Liver (tissue), 9 donors: ENCODE results near the gene EPB42. TPM values are rescaled to one million over a fixed set of nuclear protein-coding genes. Genes with fewer than 3 reads are reported as not detected.

Experiments used
- DNase-seq: peaks from one replicate; pipeline ENCODE4 v3.0.0-alpha.2; 2017; ENCODE audit warnings: low spot score
- H3K27ac ChIP-seq, 2 donors: one replicate each; pipeline ENCODE4 v1.7.0; 2013; ENCODE audit warnings: inconsistent platforms in 2 of 2, low read length in 2 of 2, control low read depth in 1 of 2, low read depth in 1 of 2, mild to moderate bottlenecking in 1 of 2
- H3K27me3 ChIP-seq, 4 donors: one replicate each; pipeline versions ENCODE4 v1.6.1 to v1.7.0; 2013; ENCODE audit warnings: low read length in 3 of 4, inconsistent platforms in 1 of 4, mild to moderate bottlenecking in 1 of 4, moderate library complexity in 1 of 4; ENCODE audit not compliant: control insufficient read depth in 4 of 4, insufficient read depth in 4 of 4
- H3K36me3 ChIP-seq, 4 donors: one replicate each; pipeline versions ENCODE4 v1.6.1 to v1.7.0; 2013; ENCODE audit warnings: low read length in 3 of 4, mild to moderate bottlenecking in 3 of 4, low read depth in 1 of 4, moderate library complexity in 1 of 4; ENCODE audit not compliant: control insufficient read depth in 4 of 4, insufficient read depth in 3 of 4
- H3K4me1 ChIP-seq, 4 donors: one replicate each; pipeline versions ENCODE4 v1.6.1 to v1.7.0; 2013; ENCODE audit warnings: low read length in 3 of 4, mild to moderate bottlenecking in 3 of 4, moderate library complexity in 1 of 4; ENCODE audit not compliant: control insufficient read depth in 4 of 4, insufficient read depth in 4 of 4
- H3K4me3 ChIP-seq, 3 donors: one replicate each; pipeline versions ENCODE4 v1.6.1 to v1.7.0; 2013; ENCODE audit warnings: low read length in 3 of 3, control low read depth in 1 of 3, low read depth in 1 of 3, mild to moderate bottlenecking in 1 of 3
- H3K9ac ChIP-seq, 2 donors: one replicate each; pipeline ENCODE4 v1.7.0; 2013; ENCODE audit warnings: low read length in 2 of 2, mild to moderate bottlenecking in 2 of 2, moderate library complexity in 2 of 2, control low read depth in 1 of 2, low read depth in 1 of 2
- H3K9me3 ChIP-seq, 4 donors: one replicate each; pipeline versions ENCODE4 v1.6.1 to v1.7.0; 2013; ENCODE audit warnings: low read length in 3 of 4; ENCODE audit not compliant: control insufficient read depth in 4 of 4
- CTCF ChIP-seq: fragments of 150-350 bp; IDR thresholded peaks from 2 replicates; pipeline ENCODE4 v1.5.1; 2017; ENCODE audit warnings: improper control_type of control experiment, low read depth, low read length; ENCODE audit not compliant: missing input control
- EGR1 ChIP-seq, 2 donors: IDR thresholded peaks; 2 replicates each; pipeline ENCODE4 v1.6.1; 2016 to 2018; ENCODE audit warnings: antibody characterized with exemption in 2 of 2, low read depth in 2 of 2
- FOXA1 ChIP-seq: IDR thresholded peaks from 2 replicates; pipeline ENCODE4 v1.6.1; 2016; ENCODE audit warnings: antibody characterized with exemption
- FOXA2 ChIP-seq: IDR thresholded peaks from 2 replicates; pipeline ENCODE4 v1.6.1; 2016; ENCODE audit warnings: antibody characterized with exemption
- GABPA ChIP-seq, 2 donors: IDR thresholded peaks in 1 of 2; conservative IDR thresholded peaks in 1 of 2; 2 replicates each; pipeline ENCODE4 v1.6.1; 2016; ENCODE audit warnings: antibody characterized with exemption in 2 of 2, mild to moderate bottlenecking in 1 of 2, moderate library complexity in 1 of 2
- HNF4A ChIP-seq, 2 donors: conservative IDR thresholded peaks; 2 replicates each; pipeline ENCODE4 v1.6.1; 2016; ENCODE audit warnings: antibody characterized with exemption in 2 of 2, mild to moderate bottlenecking in 2 of 2
- HNF4G ChIP-seq: IDR thresholded peaks from 2 replicates; pipeline ENCODE4 v1.6.1; 2016; ENCODE audit warnings: antibody characterized with exemption
- JUND ChIP-seq, 2 donors: IDR thresholded peaks; 2 replicates each; pipeline ENCODE4 v1.6.1; 2016; ENCODE audit warnings: antibody characterized with exemption in 2 of 2
- MAX ChIP-seq: IDR thresholded peaks from 2 replicates; pipeline ENCODE4 v1.6.1; 2016; ENCODE audit warnings: antibody characterized with exemption
- NR2F2 ChIP-seq: IDR thresholded peaks from 2 replicates; pipeline ENCODE4 v1.6.1; 2016; ENCODE audit warnings: antibody characterized with exemption
- RAD21 ChIP-seq, 2 donors: IDR thresholded peaks; 2 replicates each; pipeline ENCODE4 v1.6.1; 2016; ENCODE audit warnings: antibody characterized with exemption in 2 of 2, mild to moderate bottlenecking in 2 of 2
- RXRA ChIP-seq, 2 donors: IDR thresholded peaks; 2 replicates each; pipeline ENCODE4 v1.6.1; 2017 to 2018; ENCODE audit warnings: antibody characterized with exemption in 2 of 2, mild to moderate bottlenecking in 1 of 2
- SP1 ChIP-seq: IDR thresholded peaks from 2 replicates; pipeline ENCODE4 v1.6.1; 2018; ENCODE audit warnings: antibody characterized with exemption, mild to moderate bottlenecking
- TAF1 ChIP-seq: conservative IDR thresholded peaks from 2 replicates; pipeline ENCODE4 v1.6.1; 2016; ENCODE audit warnings: antibody characterized with exemption, mild to moderate bottlenecking
- WGBS: extraction: QIAGEN DNeasy Blood & Tissue Kit; methylation state at CpG from one replicate; pipeline ENCODE4 v1.1.7; 2013; 5-methylcytosine and 5-hydroxymethylcytosine counted together
- polyA plus RNA-seq, 2 donors: library from polyadenylated mRNA; stranded (reverse) in 1 of 2; unstranded in 1 of 2; fragments of 200-250 nt in 1 of 2; fragments of >200 nt in 1 of 2; fragmentation: Nextera tagmentation in 1 of 2; extraction: Ambion mirVana in 1 of 2; gene quantifications; one replicate each; pipeline versions ENCODE4 v1.2.1 to v1.2.3, GENCODE V29; 2013 to 2015
- total RNA-seq, 2 donors: library from RNA; depleted of rRNA; stranded (reverse); fragments of >200 nt; gene quantifications; one replicate each; pipeline ENCODE4 v1.2.3, GENCODE V29; 2014
- TF ChIP-seq, protein P1 (sequence below): IDR thresholded peaks from 2 replicates; pipeline ENCODE4 v1.6.1; 2016; ENCODE audit warnings: antibody characterized with exemption
- TF ChIP-seq, protein P2 (sequence below): IDR thresholded peaks from 2 replicates; pipeline ENCODE4 v1.6.1; 2016; ENCODE audit warnings: antibody characterized with exemption, mild to moderate bottlenecking
- donor health status: healthy.
- donor health status: healthy.
- donor health status: healthy.
- donor health status: healthy.
- donor health status: healthy.

The EPB42 gene
- total and polyA plus RNA-seq, 4 donors: 0.02 to 247 TPM; not detected in 2

DNA sequence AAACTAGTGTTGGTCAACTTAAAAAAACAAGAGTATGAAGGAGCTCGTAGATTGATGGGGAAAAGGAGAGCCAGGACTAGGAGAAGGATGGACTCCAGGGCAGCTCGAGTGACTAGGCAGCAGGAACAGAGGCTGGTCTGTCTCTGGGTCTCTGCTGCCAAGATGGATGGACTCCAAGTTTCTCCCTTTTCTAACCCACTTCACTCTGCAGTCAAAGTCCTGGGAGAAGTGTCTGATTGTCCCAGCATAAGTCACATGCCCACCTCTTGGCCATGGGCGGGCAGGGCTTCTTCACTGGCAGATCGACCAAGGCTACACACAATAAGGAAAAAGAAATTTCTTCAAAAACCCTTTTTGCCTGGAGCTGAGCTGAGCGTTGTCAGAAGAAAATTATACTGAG lies 9.2 kb upstream of the EPB42 start:
- H3K4me3 ChIP-seq: no peak overlapping the region
- no peak overlapping the region for H3K9ac ChIP-seq
- no peak overlapping the region for H3K27ac ChIP-seq
- TF ChIP-seq EGR1 (IDR thresholded peaks at IDR 0.05; ENCODE audit: low read depth in 2 of 2): no peak
- no peak for TF ChIP-seq HNF4G
- TF ChIP-seq NR2F2: no peak
- TF ChIP-seq HNF4A (conservative IDR thresholded peaks at IDR 0.05): no peak
- TF ChIP-seq FOXA1: no peak
- TF ChIP-seq FOXA2: no peak
- no peak for TF ChIP-seq JUND (IDR thresholded peaks at IDR 0.05)
- TF ChIP-seq RXRA (IDR thresholded peaks at IDR 0.05): no peak
- no peak for TF ChIP-seq RAD21 (IDR thresholded peaks at IDR 0.05)
- TF ChIP-seq CTCF: no peak
- TF ChIP-seq TAF1: no peak
- TF ChIP-seq, protein P1, sequence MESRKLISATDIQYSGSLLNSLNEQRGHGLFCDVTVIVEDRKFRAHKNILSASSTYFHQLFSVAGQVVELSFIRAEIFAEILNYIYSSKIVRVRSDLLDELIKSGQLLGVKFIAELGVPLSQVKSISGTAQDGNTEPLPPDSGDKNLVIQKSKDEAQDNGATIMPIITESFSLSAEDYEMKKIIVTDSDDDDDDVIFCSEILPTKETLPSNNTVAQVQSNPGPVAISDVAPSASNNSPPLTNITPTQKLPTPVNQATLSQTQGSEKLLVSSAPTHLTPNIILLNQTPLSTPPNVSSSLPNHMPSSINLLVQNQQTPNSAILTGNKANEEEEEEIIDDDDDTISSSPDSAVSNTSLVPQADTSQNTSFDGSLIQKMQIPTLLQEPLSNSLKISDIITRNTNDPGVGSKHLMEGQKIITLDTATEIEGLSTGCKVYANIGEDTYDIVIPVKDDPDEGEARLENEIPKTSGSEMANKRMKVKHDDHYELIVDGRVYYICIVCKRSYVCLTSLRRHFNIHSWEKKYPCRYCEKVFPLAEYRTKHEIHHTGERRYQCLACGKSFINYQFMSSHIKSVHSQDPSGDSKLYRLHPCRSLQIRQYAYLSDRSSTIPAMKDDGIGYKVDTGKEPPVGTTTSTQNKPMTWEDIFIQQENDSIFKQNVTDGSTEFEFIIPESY: no peak
- TF ChIP-seq, protein P2, sequence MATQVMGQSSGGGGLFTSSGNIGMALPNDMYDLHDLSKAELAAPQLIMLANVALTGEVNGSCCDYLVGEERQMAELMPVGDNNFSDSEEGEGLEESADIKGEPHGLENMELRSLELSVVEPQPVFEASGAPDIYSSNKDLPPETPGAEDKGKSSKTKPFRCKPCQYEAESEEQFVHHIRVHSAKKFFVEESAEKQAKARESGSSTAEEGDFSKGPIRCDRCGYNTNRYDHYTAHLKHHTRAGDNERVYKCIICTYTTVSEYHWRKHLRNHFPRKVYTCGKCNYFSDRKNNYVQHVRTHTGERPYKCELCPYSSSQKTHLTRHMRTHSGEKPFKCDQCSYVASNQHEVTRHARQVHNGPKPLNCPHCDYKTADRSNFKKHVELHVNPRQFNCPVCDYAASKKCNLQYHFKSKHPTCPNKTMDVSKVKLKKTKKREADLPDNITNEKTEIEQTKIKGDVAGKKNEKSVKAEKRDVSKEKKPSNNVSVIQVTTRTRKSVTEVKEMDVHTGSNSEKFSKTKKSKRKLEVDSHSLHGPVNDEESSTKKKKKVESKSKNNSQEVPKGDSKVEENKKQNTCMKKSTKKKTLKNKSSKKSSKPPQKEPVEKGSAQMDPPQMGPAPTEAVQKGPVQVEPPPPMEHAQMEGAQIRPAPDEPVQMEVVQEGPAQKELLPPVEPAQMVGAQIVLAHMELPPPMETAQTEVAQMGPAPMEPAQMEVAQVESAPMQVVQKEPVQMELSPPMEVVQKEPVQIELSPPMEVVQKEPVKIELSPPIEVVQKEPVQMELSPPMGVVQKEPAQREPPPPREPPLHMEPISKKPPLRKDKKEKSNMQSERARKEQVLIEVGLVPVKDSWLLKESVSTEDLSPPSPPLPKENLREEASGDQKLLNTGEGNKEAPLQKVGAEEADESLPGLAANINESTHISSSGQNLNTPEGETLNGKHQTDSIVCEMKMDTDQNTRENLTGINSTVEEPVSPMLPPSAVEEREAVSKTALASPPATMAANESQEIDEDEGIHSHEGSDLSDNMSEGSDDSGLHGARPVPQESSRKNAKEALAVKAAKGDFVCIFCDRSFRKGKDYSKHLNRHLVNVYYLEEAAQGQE: no peak
- no peak for TF ChIP-seq SP1
- no peak for TF ChIP-seq GABPA (IDR thresholded peaks at IDR 0.05 in 1 of 2, conservative IDR thresholded peaks at IDR 0.05 in 1 of 2)
- TF ChIP-seq MAX: no peak
- no peak for DNase-seq
- H3K9me3 ChIP-seq: no peaks in the 10 kb centered on the region
- no peaks in the 10 kb centered on the region for H3K4me1 ChIP-seq
- H3K27me3 ChIP-seq: peaks cover 0 to 2% (median 0%) of the 10 kb centered on the region in 4 donors
- H3K36me3 ChIP-seq: no peaks in the 10 kb centered on the region
- WGBS: 89% methylated on average over 5 of the region's 5 CpGs
